ENCODE results near the gene ZNF787. TPM values are rescaled to one million over a fixed set of nuclear protein-coding genes. Genes with fewer than 3 reads are reported as not detected.

Gene ZNF787
- total and polyA plus RNA-seq, 10 donors: 16.6 to 53.8 (median 30.9) TPM

DNA sequence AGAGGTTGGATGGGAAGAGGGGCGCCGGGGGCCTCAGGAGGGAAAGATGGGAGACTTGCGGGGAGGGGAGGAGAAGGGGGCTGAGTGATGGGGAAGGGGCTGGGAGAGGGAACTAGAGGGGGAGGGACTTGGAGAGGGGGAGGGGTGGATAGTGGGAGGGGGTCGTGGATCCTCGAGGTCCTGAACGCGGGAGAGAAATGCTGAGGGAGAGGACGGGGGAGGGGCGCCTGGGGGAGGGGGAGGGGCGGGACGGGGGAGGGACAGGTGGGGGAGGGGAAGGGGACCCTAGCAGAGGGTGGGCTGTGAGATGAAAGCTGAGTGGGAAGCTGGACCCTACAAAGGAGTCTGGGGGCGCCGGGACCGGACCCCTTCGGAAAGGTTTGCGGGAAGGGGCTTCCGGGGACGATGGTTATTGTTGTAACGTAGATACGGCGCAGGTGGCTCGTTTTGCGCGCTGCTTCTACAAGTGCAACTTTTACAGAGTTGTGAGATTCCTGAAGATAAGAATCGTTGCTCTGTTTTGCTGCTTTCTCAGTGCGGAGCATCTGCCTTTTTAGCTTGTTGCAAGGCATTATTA is 20.4 kb upstream of the ZNF787 start:
- no peaks in the 10 kb centered on the region for H3K9me3 ChIP-seq
- TF ChIP-seq POLR2AphosphoS5 (IDR thresholded peaks at IDR 0.05): no peak
- TF ChIP-seq, protein P1, sequence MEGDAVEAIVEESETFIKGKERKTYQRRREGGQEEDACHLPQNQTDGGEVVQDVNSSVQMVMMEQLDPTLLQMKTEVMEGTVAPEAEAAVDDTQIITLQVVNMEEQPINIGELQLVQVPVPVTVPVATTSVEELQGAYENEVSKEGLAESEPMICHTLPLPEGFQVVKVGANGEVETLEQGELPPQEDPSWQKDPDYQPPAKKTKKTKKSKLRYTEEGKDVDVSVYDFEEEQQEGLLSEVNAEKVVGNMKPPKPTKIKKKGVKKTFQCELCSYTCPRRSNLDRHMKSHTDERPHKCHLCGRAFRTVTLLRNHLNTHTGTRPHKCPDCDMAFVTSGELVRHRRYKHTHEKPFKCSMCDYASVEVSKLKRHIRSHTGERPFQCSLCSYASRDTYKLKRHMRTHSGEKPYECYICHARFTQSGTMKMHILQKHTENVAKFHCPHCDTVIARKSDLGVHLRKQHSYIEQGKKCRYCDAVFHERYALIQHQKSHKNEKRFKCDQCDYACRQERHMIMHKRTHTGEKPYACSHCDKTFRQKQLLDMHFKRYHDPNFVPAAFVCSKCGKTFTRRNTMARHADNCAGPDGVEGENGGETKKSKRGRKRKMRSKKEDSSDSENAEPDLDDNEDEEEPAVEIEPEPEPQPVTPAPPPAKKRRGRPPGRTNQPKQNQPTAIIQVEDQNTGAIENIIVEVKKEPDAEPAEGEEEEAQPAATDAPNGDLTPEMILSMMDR (IDR thresholded peaks at IDR 0.05 in 8 of 11, conservative IDR thresholded peaks at IDR 0.05 in 3 of 11): no peak
- TF ChIP-seq POLR2A (IDR thresholded peaks at IDR 0.05): no peak
- H3K27me3 ChIP-seq (replicated peaks in 1 of 7): no peaks in the 10 kb centered on the region
- peak overlapping the region; percentile 54 to 76 (median 64) for H3K4me3 ChIP-seq
- intact Hi-C loops (cut with DNase I; ENCODE audit: low total_unique reads): no loop called here
- peak overlapping the region in 7 of 8 donors; percentile 79 to 93 (median 87) for H3K27ac ChIP-seq
- H3K4me1 ChIP-seq: peaks cover 10 to 64% (median 32%) of the 10 kb centered on the region in 6 donors
- peak; percentile 86 for DNase-seq
- 1 to 5% (median 3%) methylated on average over 18 to 26 of the region's 26 CpGs for WGBS, 5 donors
- peaks cover 0 to 16% (median 2%) of the 10 kb centered on the region in 6 donors for H3K36me3 ChIP-seq

DNA sequence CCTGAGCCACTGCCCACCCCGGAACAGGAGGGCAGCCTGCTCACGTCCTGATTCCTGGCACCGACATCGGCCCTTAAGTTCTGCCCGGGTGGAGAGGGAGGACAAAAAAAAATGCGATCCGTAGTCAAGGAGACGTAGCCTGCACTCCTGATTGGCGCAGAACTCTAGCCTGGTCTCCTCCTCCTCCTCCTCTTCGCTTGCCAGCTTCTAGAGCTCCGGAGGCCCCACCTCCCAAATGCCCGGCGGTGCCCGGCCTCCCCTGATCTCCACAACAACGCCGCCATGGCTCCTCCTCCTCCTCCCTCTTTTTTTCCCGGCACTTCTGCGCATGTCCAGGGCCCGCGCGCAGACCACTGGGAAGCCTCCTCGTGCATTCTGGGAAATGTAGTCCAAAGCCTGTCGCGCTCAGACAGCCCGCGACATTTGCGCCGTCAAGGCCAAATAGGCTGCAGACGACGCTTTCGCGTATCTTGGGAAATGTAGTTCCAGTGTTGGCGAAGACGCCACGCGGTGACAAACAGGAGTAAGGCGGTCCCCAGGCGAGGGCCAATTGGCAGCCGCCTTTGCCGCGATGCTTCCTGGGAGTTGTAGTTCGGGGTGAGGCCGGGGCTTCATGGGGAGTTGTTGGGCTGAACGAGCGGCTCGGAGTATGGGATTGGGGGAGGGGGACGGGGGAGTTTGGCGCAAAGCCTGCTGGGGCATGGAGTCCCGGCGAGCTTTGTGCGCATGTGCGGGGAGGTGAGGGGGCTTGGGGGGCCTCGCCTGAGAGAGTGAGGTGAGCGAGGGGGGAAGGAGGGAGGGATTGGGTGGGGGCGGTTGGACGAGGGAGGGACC is 19.7 kb upstream of the ZNF787 start, which contains the start of gene ZNF444:
Gene ZNF444 (plus strand): TSS at position 705 of the 834 bp plus-strand sequence. CDS start 5,625 bp downstream, outside the sequence.
- Histone ChIP-seq H3K4me3 (peak within 1 kb of the TSS; percentile 54 to 76 (median 64)), H3K4me1 (peaks cover 10 to 64% (median 32%) of the 10 kb centered on the region in 6 donors), H3K9me3 (no peaks in the 10 kb centered on the region), H3K27ac (peak within 1 kb of the TSS; percentile 38 to 93 (median 86)), H3K36me3 (peaks cover 0 to 9% (median 0%) of the 10 kb centered on the region in 6 donors), H3K27me3 (replicated peaks in 1 of 7) (no peaks in the 10 kb centered on the region)
- TF ChIP-seq, protein P1 (IDR thresholded peaks at IDR 0.05 in 8 of 11, conservative IDR thresholded peaks at IDR 0.05 in 3 of 11): peak in 2 of 11 experiments; percentile 29 to 33
- TF ChIP-seq POLR2AphosphoS5 (IDR thresholded peaks at IDR 0.05) (peak; percentile 90 to 94 (median 91)), POLR2A (IDR thresholded peaks at IDR 0.05) (peak in 1 of 3 donors; percentile 84)
- intact Hi-C loops (cut with DNase I; ENCODE audit: low total_unique reads): no loop called here
- DNase-seq: peak; percentile 99
- WGBS, 5 donors: 0 to 1% (median 0%) methylated on average over 46 to 56 of the region's 56 CpGs

DNA sequence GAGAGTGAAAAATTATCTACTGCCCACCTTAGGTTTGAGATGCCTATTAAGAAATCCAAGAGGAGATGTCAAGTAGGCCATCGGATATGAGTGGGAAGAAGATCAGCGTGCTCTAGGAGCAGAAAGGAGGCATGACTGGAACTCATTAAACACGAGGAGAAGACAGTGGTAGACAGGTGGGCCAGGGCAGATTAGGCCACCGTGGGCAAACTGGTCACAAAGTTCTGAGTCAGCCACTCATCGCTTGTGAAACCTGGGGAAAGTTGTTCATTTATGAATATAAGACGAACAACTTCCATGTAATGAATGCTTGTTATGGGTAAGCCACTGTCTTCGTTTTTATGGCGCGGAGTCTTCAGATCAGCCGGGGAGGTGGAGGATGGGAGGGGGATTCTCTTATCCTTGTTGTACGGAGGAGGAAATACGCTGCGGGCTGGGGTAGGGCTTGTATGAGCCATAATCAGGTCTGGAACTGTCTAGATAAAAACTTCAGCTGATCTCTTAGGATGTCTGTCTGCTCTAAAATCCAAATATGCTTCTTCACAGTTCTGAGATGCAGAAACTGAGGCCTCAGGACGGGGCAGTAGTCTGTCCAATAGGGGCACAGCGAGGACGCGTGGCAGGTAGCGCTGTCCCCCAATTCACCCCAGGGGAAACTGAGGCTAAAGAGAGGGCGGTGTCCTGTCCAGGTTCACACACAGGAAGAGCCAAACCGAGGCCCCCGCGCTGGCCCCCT is 18.9 kb upstream of the ZNF787 start:
- Histone ChIP-seq H3K9me3 (no peaks in the 10 kb centered on the region), H3K36me3 (peaks cover 0 to 2% (median 0%) of the 10 kb centered on the region in 6 donors), H3K4me3 (peak overlapping the region; percentile 54 to 76 (median 64)), H3K27ac (peak overlapping the region; percentile 38 to 93 (median 86)), H3K27me3 (replicated peaks in 1 of 7) (no peaks in the 10 kb centered on the region), H3K4me1 (peaks cover 10 to 64% (median 32%) of the 10 kb centered on the region in 6 donors)
- WGBS, 5 donors: 31 to 43% (median 34%) methylated on average over 18 to 22 of the region's 22 CpGs
- DNase-seq: no peak
- intact Hi-C loops (cut with DNase I; ENCODE audit: low total_unique reads): no loop called here
- TF ChIP-seq POLR2AphosphoS5 (IDR thresholded peaks at IDR 0.05): no peak
- TF ChIP-seq, protein P1 (IDR thresholded peaks at IDR 0.05 in 8 of 11, conservative IDR thresholded peaks at IDR 0.05 in 3 of 11): no peak
- TF ChIP-seq POLR2A (IDR thresholded peaks at IDR 0.05): no peak

Measured in spleen (tissue), 11 donors.